Effector memory CD4-positive, alpha-beta T cell (primary cell): ENCODE measurements around the gene ADAMTS19.

Experiments
- DNase-seq, 3 donors: peaks; one replicate each; pipeline ENCODE4 v3.0.0-alpha.2; 2020
- H3K27ac ChIP-seq: 2 replicates; pipeline ENCODE4 v1.7.0; 2013; ENCODE audit warnings: mild to moderate bottlenecking, low read length, moderate library complexity; ENCODE audit not compliant: insufficient read depth, poor library complexity, severe bottlenecking
- H3K27me3 ChIP-seq: replicated peaks from 2 replicates; pipeline ENCODE4 v1.7.0; 2013; ENCODE audit warnings: mild to moderate bottlenecking, low read length; ENCODE audit not compliant: insufficient read depth, control insufficient read depth, poor library complexity, severe bottlenecking
- H3K36me3 ChIP-seq: 2 replicates; pipeline ENCODE4 v1.7.0; 2013; ENCODE audit warnings: mild to moderate bottlenecking, low read length, moderate library complexity; ENCODE audit not compliant: control insufficient read depth, insufficient read depth
- H3K4me1 ChIP-seq: 2 replicates; pipeline ENCODE4 v1.7.0; 2013; ENCODE audit warnings: low read length, mild to moderate bottlenecking; ENCODE audit not compliant: control insufficient read depth, insufficient read depth, poor library complexity, severe bottlenecking
- H3K4me3 ChIP-seq: 2 replicates; pipeline ENCODE4 v1.7.0; 2013; ENCODE audit warnings: low read length, low read depth, mild to moderate bottlenecking; ENCODE audit not compliant: insufficient read depth, poor library complexity, severe bottlenecking
- H3K9me3 ChIP-seq: 2 replicates; pipeline ENCODE4 v1.7.0; 2013; ENCODE audit warnings: mild to moderate bottlenecking, low read length, moderate library complexity; ENCODE audit not compliant: control insufficient read depth

Gene ADAMTS19

GRCh38 chr5:129743541-129744187, 283.6 kb downstream of the ADAMTS19 start:
- no peak for DNase-seq

GRCh38 chr5:129745997-129746396, 285.9 kb downstream of the ADAMTS19 start:
- DNase-seq: no peak
- Histone ChIP-seq H3K27me3 (no peaks in the 10 kb centered on the region), H3K4me3 (no peak overlapping the region), H3K4me1 (no peaks in the 10 kb centered on the region), H3K27ac (no peak overlapping the region), H3K36me3 (no peaks in the 10 kb centered on the region), H3K9me3 (no peaks in the 10 kb centered on the region)

More at GRCh38 chr5:129743541-129744187, 283.6 kb downstream of the ADAMTS19 start:
- H3K4me1 ChIP-seq: no peaks in the 10 kb centered on the region
- no peaks in the 10 kb centered on the region for H3K36me3 ChIP-seq
- H3K27me3 ChIP-seq: no peaks in the 10 kb centered on the region
- no peak overlapping the region for H3K4me3 ChIP-seq
- H3K9me3 ChIP-seq: no peaks in the 10 kb centered on the region
- no peak overlapping the region for H3K27ac ChIP-seq

GRCh38 chr5:129746876-129747275, 286.8 kb downstream of the ADAMTS19 start:
- Histone ChIP-seq H3K4me3 (no peak overlapping the region), H3K9me3 (no peaks in the 10 kb centered on the region), H3K27ac (no peak overlapping the region), H3K36me3 (no peaks in the 10 kb centered on the region), H3K4me1 (no peaks in the 10 kb centered on the region), H3K27me3 (no peaks in the 10 kb centered on the region)
- DNase-seq: no peak

- Histone ChIP-seq H3K4me1 (no peaks in the 10 kb centered on the region), H3K27ac (no peak within 1 kb of the TSS), H3K9me3 (no peaks in the 10 kb centered on the region), H3K4me3 (no peak within 1 kb of the TSS), H3K36me3 (no peaks in the 10 kb centered on the region), H3K27me3 (no peaks in the 10 kb centered on the region)
- DNase-seq: no peak
Measured at GRCh38 chr5:129747572-129748407, 287.7 kb downstream of the ADAMTS19 start, which contains the start of gene MINAR2. MINAR2 (plus strand) TSS chr5:129748094; CDS start chr5:129748191, 97 bp downstream.

- Histone ChIP-seq H3K9me3 (no peaks in the 10 kb centered on the region), H3K4me1 (no peaks in the 10 kb centered on the region), H3K27ac (no peak overlapping the region), H3K27me3 (no peaks in the 10 kb centered on the region), H3K36me3 (no peaks in the 10 kb centered on the region), H3K4me3 (no peak overlapping the region)
- no peak for DNase-seq
Measured at GRCh38 chr5:129748913-129749880, 289.1 kb downstream of the ADAMTS19 start.

- Histone ChIP-seq H3K27ac (no peak overlapping the region), H3K36me3 (no peaks in the 10 kb centered on the region)
- no peak for DNase-seq
Measured at GRCh38 chr5:129760636-129761325, 300.7 kb downstream of the ADAMTS19 start.

GRCh38 chr5:129763651-129764050, 303.6 kb downstream of the ADAMTS19 start:
- no peaks in the 10 kb centered on the region for H3K9me3 ChIP-seq
- H3K36me3 ChIP-seq: no peaks in the 10 kb centered on the region
- H3K27me3 ChIP-seq: no peaks in the 10 kb centered on the region
- H3K4me3 ChIP-seq: no peak overlapping the region
- no peak for DNase-seq
- H3K27ac ChIP-seq: no peak overlapping the region
- H3K4me1 ChIP-seq: no peaks in the 10 kb centered on the region

More at GRCh38 chr5:129760636-129761325, 300.7 kb downstream of the ADAMTS19 start:
- H3K4me3 ChIP-seq: no peak overlapping the region
- H3K4me1 ChIP-seq: no peaks in the 10 kb centered on the region
- H3K9me3 ChIP-seq: no peaks in the 10 kb centered on the region
- no peaks in the 10 kb centered on the region for H3K27me3 ChIP-seq

- no peak overlapping the region for H3K4me3 ChIP-seq
- H3K27ac ChIP-seq: no peak overlapping the region
- H3K4me1 ChIP-seq: no peaks in the 10 kb centered on the region
- H3K36me3 ChIP-seq: no peaks in the 10 kb centered on the region
- no peaks in the 10 kb centered on the region for H3K9me3 ChIP-seq
- DNase-seq: no peak
- H3K27me3 ChIP-seq: no peaks in the 10 kb centered on the region
Measured at GRCh38 chr5:129766798-129767197, 306.7 kb downstream of the ADAMTS19 start.

- Histone ChIP-seq H3K36me3 (no peaks in the 10 kb centered on the region), H3K27ac (no peak overlapping the region)
- DNase-seq: peak; percentile 2 to 19 (median 3)
Measured at GRCh38 chr5:129767927-129768380, 307.9 kb downstream of the ADAMTS19 start.

More at GRCh38 chr5:129767927-129768380, 307.9 kb downstream of the ADAMTS19 start:
- no peak overlapping the region for H3K4me3 ChIP-seq
- H3K27me3 ChIP-seq: no peaks in the 10 kb centered on the region
- no peaks in the 10 kb centered on the region for H3K4me1 ChIP-seq
- H3K9me3 ChIP-seq: no peaks in the 10 kb centered on the region
